ENCODE results near the gene LRRC8B. TPM values are rescaled to one million over a fixed set of nuclear protein-coding genes. Genes with fewer than 3 reads are reported as not detected.
"Not testable (repeated sequence)": the region's sequence is repeated elsewhere in the genome, so short reads cannot be mapped to it uniquely, and the experiment has no call there.

The LRRC8B gene
- total RNA-seq, 2 experiments from 2014 or later: 11.8 to 13.0 TPM

- Mint-ChIP-seq H3K4me1 (ENCODE audit: low read depth) (peaks cover 37% of the 10 kb centered on the region), H3K4me3 (no peak overlapping the region), H3K9me3 (ENCODE audit: insufficient read depth) (no peaks in the 10 kb centered on the region), H3K27me3 (ENCODE audit: low read depth) (no peaks in the 10 kb centered on the region), H3K36me3 (ENCODE audit: low read depth) (peaks cover 50% of the 10 kb centered on the region), H3K27ac (no peak overlapping the region)
- POLR2A ChIA-PET: no interaction called here
- ATAC-seq: no peak
- CTCF ChIA-PET: interaction anchor here (1.1 to 1.9 kb wide), 10 partner anchors 7 to 106 kb away, joined by 3 to 11 read pairs (median 4); no protein-coding TSS in a partner anchor
- no peak for DNase-seq
Measured at GRCh38 chr1:89590341-89591080, 65.9 kb downstream of the LRRC8B start.

- H3K4me3 Mint-ChIP-seq; H3K27ac Mint-ChIP-seq; H3K9me3 Mint-ChIP-seq (ENCODE audit: insufficient read depth); DNase-seq; ATAC-seq; POLR2A ChIA-PET; H3K27me3 Mint-ChIP-seq (ENCODE audit: low read depth): not testable (repeated sequence)
- CTCF ChIA-PET: interaction anchor here (0.9 to 7.7 kb wide), 5 partner anchors 11 to 170 kb away, joined by 3 to 41 read pairs (median 20); no protein-coding TSS in a partner anchor
- peaks cover 35% of the 10 kb centered on the region for H3K36me3 Mint-ChIP-seq (ENCODE audit: low read depth)
- peaks cover 39% of the 10 kb centered on the region for H3K4me1 Mint-ChIP-seq (ENCODE audit: low read depth)
Measured at GRCh38 chr1:89592861-89593302, 68.3 kb downstream of the LRRC8B start.

GRCh38 chr1:89594096-89594740 is 69.6 kb downstream of the LRRC8B start:
- no peaks in the 10 kb centered on the region for H3K9me3 Mint-ChIP-seq (ENCODE audit: insufficient read depth)
- ATAC-seq (no peak), DNase-seq (no peak)
- peaks cover 43% of the 10 kb centered on the region for H3K4me1 Mint-ChIP-seq (ENCODE audit: low read depth)
- no peaks in the 10 kb centered on the region for H3K27me3 Mint-ChIP-seq (ENCODE audit: low read depth)
- ChIA-PET CTCF (interaction anchor here (1.1 to 7.7 kb wide), 8 partner anchors 10 to 211 kb away, joined by 3 to 41 read pairs (median 7); no protein-coding TSS in a partner anchor), POLR2A (interaction anchor here (1.1 kb wide), 1 partner anchor 250 kb away, joined by 3 read pairs; no protein-coding TSS in a partner anchor)
- peaks cover 26% of the 10 kb centered on the region for H3K36me3 Mint-ChIP-seq (ENCODE audit: low read depth)
- H3K4me3 Mint-ChIP-seq: no peak overlapping the region
- no peak overlapping the region for H3K27ac Mint-ChIP-seq

GRCh38 chr1:89596698-89597097 is 72.1 kb downstream of the LRRC8B start:
- no peaks in the 10 kb centered on the region for H3K9me3 Mint-ChIP-seq (ENCODE audit: insufficient read depth)
- ChIA-PET CTCF (interaction anchor here (0.6 to 7.7 kb wide), 12 partner anchors 9 to 608 kb away, joined by 3 to 41 read pairs (median 5); no protein-coding TSS in a partner anchor), POLR2A (interaction anchor here (0.6 kb wide), 1 partner anchor 36 kb away, joined by 3 read pairs; the partner anchor contains the start of gene LRRC8C)
- H3K36me3 Mint-ChIP-seq (ENCODE audit: low read depth): peaks cover 20% of the 10 kb centered on the region
- H3K4me1 Mint-ChIP-seq (ENCODE audit: low read depth): peaks cover 43% of the 10 kb centered on the region
- ATAC-seq (no peak), DNase-seq (no peak)
- H3K4me3 Mint-ChIP-seq: no peak overlapping the region
- H3K27me3 Mint-ChIP-seq (ENCODE audit: low read depth): no peaks in the 10 kb centered on the region
- H3K27ac Mint-ChIP-seq: no peak overlapping the region

DNA sequence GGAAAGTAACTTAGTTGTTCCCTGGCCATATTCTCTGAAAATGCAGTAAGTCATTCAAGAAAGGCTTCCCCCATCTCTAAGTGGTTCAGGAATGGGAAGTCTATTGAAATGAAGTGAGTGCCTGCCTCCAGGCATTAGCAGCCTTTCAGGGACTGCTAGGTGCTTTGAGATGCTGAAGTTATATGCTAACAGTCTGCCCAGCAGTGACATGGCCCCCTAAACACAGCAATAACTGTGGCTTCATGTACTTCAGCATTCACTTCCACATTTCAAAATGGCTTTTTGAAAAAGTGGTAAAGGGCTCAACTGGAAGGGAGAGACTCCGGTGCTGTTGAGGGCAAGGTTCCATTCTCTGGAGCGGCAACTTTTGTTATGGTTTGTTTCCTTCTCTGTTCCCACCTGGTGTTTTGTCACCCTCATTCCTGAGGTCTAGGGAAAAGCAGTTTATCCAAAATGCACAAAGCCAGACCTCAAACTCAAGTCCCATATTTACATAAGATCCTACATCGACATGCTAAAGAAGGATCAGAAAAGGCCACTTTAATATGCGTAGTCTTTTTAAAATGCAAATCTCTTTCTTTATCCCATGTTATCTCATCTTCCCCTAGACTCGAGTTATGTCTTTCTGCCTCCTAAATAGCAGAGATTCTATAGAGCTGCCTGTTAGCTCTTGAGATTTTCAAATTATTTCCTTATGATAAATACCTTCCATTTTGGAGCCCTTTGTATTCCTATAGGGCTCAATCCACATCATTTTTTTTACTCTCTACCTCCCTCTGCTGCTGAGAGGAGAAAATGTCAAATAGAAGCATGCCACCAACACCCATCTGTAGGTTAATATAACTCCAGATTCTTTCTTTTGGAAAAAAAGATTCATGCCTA is 74.1 kb downstream of the LRRC8B start:
- H3K36me3 Mint-ChIP-seq (ENCODE audit: low read depth): peaks cover 11% of the 10 kb centered on the region
- ChIA-PET CTCF (interaction anchor here (0.7 to 7.7 kb wide), 22 partner anchors 9 to 169 kb away, joined by 3 to 62 read pairs (median 5); partner anchors contain the start of gene LRRC8C), POLR2A (interaction anchor here (1.4 to 2.0 kb wide), 2 partner anchors 10 to 13 kb away, joined by 4 to 6 read pairs; no protein-coding TSS in a partner anchor)
- no peak overlapping the region for H3K27ac Mint-ChIP-seq
- H3K27me3 Mint-ChIP-seq (ENCODE audit: low read depth): no peaks in the 10 kb centered on the region
- H3K9me3 Mint-ChIP-seq (ENCODE audit: insufficient read depth): no peaks in the 10 kb centered on the region
- H3K4me3 Mint-ChIP-seq: no peak overlapping the region
- peak; percentile 63 for ATAC-seq
- DNase-seq: no peak
- peaks cover 45% of the 10 kb centered on the region for H3K4me1 Mint-ChIP-seq (ENCODE audit: low read depth)

- Mint-ChIP-seq H3K4me3 (no peak overlapping the region), H3K9me3 (ENCODE audit: insufficient read depth) (no peaks in the 10 kb centered on the region), H3K27me3 (ENCODE audit: low read depth) (no peaks in the 10 kb centered on the region), H3K36me3 (ENCODE audit: low read depth) (peaks cover 7% of the 10 kb centered on the region), H3K27ac (no peak overlapping the region), H3K4me1 (ENCODE audit: low read depth) (peaks cover 49% of the 10 kb centered on the region)
- DNase-seq (no peak), ATAC-seq (peak; percentile 22)
- ChIA-PET CTCF (interaction anchor here (0.7 to 7.7 kb wide), 15 partner anchors 10 to 168 kb away, joined by 3 to 62 read pairs (median 4); partner anchors contain the start of gene LRRC8C), POLR2A (interaction anchor here (2.0 kb wide), 1 partner anchor 9 kb away, joined by 6 read pairs; no protein-coding TSS in a partner anchor)
Measured at GRCh38 chr1:89599332-89599630, 74.7 kb downstream of the LRRC8B start.

GRCh38 chr1:89600451-89601224 is 76.0 kb downstream of the LRRC8B start:
- no peak for ATAC-seq
- no peak for DNase-seq
- H3K27ac Mint-ChIP-seq: no peak overlapping the region
- peaks cover 63% of the 10 kb centered on the region for H3K4me1 Mint-ChIP-seq (ENCODE audit: low read depth)
- ChIA-PET CTCF (interaction anchor here (0.7 to 7.1 kb wide), 13 partner anchors 10 to 163 kb away, joined by 3 to 62 read pairs (median 5); partner anchors contain the start of gene LRRC8C), POLR2A (interaction anchor here (1.0 kb wide), 1 partner anchor 9 kb away, joined by 4 read pairs; no protein-coding TSS in a partner anchor)
- peaks cover 10% of the 10 kb centered on the region for H3K36me3 Mint-ChIP-seq (ENCODE audit: low read depth)
- no peak overlapping the region for H3K4me3 Mint-ChIP-seq
- H3K27me3 Mint-ChIP-seq (ENCODE audit: low read depth): no peaks in the 10 kb centered on the region
- no peaks in the 10 kb centered on the region for H3K9me3 Mint-ChIP-seq (ENCODE audit: insufficient read depth)

- H3K4me3 Mint-ChIP-seq: no peak overlapping the region
- no peaks in the 10 kb centered on the region for H3K27me3 Mint-ChIP-seq (ENCODE audit: low read depth)
- peaks cover 82% of the 10 kb centered on the region for H3K4me1 Mint-ChIP-seq (ENCODE audit: low read depth)
- DNase-seq: no peak
- peak overlapping the region; percentile 63 for H3K27ac Mint-ChIP-seq
- POLR2A ChIA-PET: interaction anchor here (1.7 to 10.5 kb wide), 3 partner anchors 8 to 79 kb away, joined by 4 to 201 read pairs (median 15); partner anchors contain the start of genes LRRC8B and LRRC8C
- no peak for ATAC-seq
- peaks cover 16% of the 10 kb centered on the region for H3K36me3 Mint-ChIP-seq (ENCODE audit: low read depth)
- no peaks in the 10 kb centered on the region for H3K9me3 Mint-ChIP-seq (ENCODE audit: insufficient read depth)
- CTCF ChIA-PET: interaction anchor here (0.7 to 7.1 kb wide), 22 partner anchors 8 to 160 kb away, joined by 3 to 62 read pairs (median 8); partner anchors contain the start of gene LRRC8C
Measured at GRCh38 chr1:89602871-89603404, 78.3 kb downstream of the LRRC8B start.

- ATAC-seq (no peak), DNase-seq (no peak)
- peaks cover 83% of the 10 kb centered on the region for H3K4me1 Mint-ChIP-seq (ENCODE audit: low read depth)
- no peaks in the 10 kb centered on the region for H3K9me3 Mint-ChIP-seq (ENCODE audit: insufficient read depth)
- H3K27me3 Mint-ChIP-seq (ENCODE audit: low read depth): no peaks in the 10 kb centered on the region
- ChIA-PET CTCF (interaction anchor here (0.8 to 7.1 kb wide), 23 partner anchors 7 to 163 kb away, joined by 3 to 62 read pairs (median 9); partner anchors contain the start of gene LRRC8C), POLR2A (interaction anchor here (0.7 to 10.5 kb wide), 6 partner anchors 8 to 331 kb away, joined by 3 to 201 read pairs (median 4); partner anchors contain the start of genes GBP5, LRRC8B and LRRC8C)
- no peak overlapping the region for H3K4me3 Mint-ChIP-seq
- H3K27ac Mint-ChIP-seq: peak overlapping the region; percentile 63
- peaks cover 19% of the 10 kb centered on the region for H3K36me3 Mint-ChIP-seq (ENCODE audit: low read depth)
Measured at GRCh38 chr1:89603651-89604413, 79.2 kb downstream of the LRRC8B start.
